Measurements from ENCODE around the gene TCHHL1. TPM values are rescaled to one million over a fixed set of nuclear protein-coding genes. Genes with fewer than 3 reads are reported as not detected.

TCHHL1 gene
- total and polyA plus RNA-seq, 9 of the 15 experiments (the other 6 are each of a cell fraction or from before 2014, with no cell fraction given): not detected

DNA sequence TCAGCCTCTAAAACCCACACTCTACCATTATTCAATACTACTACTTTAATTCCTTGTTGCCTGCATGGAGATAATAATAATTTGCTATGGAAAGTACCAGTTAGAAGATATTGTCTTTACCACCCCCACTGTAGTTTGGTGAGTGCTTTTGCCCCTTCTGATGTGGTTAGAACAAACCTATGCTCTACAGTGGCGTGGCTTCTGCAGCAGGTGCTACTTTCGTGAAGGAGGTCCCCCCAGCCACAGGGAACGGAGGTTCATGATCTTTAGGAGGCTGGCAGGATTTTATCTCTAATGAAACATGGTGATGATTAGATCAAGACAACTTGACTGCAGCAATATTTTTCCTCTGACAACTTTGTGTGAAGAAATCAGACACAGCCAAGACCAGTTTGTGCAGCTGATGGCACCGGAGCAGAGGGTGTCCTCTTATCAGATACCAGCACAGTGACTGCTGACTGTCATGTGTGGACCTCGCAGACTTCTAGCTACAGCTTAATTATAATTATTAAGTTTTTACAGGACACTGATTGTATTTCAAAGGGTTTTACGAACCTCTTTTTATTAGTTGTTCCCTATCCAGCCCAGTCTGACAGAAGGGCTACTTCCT is 37.1 kb upstream of the TCHHL1 start:
- DNase-seq (ENCODE audit: extremely low read depth in 1 of 4, low spot score in 3 of 4): no peak

More for the DNA sequence above, 37.1 kb upstream of the TCHHL1 start:
- ATAC-seq: no peak
- H3K27ac ChIP-seq (ENCODE audit: extremely low read depth, low read depth, low read length): no peak overlapping the region
- FAIRE-seq: no peak
- H3K27me3 ChIP-seq (ENCODE audit: control insufficient read depth in 2 of 2, insufficient read depth in 2 of 2, low read length in 2 of 2): peaks cover 0 to 5% of the 10 kb centered on the region in 2 experiments; a peak in 1 of 5 replicates
- no TSS peak for BruUV-seq (replicated peaks)
- H3K9ac ChIP-seq (ENCODE audit: insufficient read depth in 1 of 2, low read depth in 2 of 2, low read length in 2 of 2): no peak overlapping the region
- no peak overlapping the region for H3K4me3 ChIP-seq
- H3K4me1 ChIP-seq (replicated peaks in 1 of 2; ENCODE audit: control insufficient read depth in 2 of 2, insufficient read depth in 2 of 2, low read length in 2 of 2): no peaks in the 10 kb centered on the region
- intact Hi-C loops (cut with micrococcal nuclease) (no loop called here), in situ Hi-C loops (cut with MboI) (no loop called here)
- no peaks in the 10 kb centered on the region for H3K9me1 ChIP-seq (ENCODE audit: control insufficient read depth, insufficient read depth, low read length)
- 2% methylated on average over 6 of the region's 6 CpGs for WGBS (ENCODE audit: insufficient coverage, low coverage, missing lambda C conversion rate)
- no peak overlapping the region for H3K4me2 ChIP-seq (ENCODE audit: insufficient read depth, low read length)
- no peaks in the 10 kb centered on the region for H3K79me2 ChIP-seq (ENCODE audit: control insufficient read depth, insufficient read depth, low read length)
- no peaks in the 10 kb centered on the region for H3K36me3 ChIP-seq (ENCODE audit: control insufficient read depth, insufficient read depth, low read length)
- TF ChIP-seq ZKSCAN1 (IDR thresholded peaks at IDR 0.05; ENCODE audit: low read depth, low read length): no peak
- TF ChIP-seq CHD2 (IDR thresholded peaks at IDR 0.05; ENCODE audit: low read depth, low read length): no peak
- TF ChIP-seq JUNB (CRISPR knock-in tag; conservative IDR thresholded peaks at IDR 0.05): no peak
- TF ChIP-seq ZNF311 (CRISPR knock-in tag; IDR thresholded peaks at IDR 0.05): no peak
- TF ChIP-seq, protein P1, sequence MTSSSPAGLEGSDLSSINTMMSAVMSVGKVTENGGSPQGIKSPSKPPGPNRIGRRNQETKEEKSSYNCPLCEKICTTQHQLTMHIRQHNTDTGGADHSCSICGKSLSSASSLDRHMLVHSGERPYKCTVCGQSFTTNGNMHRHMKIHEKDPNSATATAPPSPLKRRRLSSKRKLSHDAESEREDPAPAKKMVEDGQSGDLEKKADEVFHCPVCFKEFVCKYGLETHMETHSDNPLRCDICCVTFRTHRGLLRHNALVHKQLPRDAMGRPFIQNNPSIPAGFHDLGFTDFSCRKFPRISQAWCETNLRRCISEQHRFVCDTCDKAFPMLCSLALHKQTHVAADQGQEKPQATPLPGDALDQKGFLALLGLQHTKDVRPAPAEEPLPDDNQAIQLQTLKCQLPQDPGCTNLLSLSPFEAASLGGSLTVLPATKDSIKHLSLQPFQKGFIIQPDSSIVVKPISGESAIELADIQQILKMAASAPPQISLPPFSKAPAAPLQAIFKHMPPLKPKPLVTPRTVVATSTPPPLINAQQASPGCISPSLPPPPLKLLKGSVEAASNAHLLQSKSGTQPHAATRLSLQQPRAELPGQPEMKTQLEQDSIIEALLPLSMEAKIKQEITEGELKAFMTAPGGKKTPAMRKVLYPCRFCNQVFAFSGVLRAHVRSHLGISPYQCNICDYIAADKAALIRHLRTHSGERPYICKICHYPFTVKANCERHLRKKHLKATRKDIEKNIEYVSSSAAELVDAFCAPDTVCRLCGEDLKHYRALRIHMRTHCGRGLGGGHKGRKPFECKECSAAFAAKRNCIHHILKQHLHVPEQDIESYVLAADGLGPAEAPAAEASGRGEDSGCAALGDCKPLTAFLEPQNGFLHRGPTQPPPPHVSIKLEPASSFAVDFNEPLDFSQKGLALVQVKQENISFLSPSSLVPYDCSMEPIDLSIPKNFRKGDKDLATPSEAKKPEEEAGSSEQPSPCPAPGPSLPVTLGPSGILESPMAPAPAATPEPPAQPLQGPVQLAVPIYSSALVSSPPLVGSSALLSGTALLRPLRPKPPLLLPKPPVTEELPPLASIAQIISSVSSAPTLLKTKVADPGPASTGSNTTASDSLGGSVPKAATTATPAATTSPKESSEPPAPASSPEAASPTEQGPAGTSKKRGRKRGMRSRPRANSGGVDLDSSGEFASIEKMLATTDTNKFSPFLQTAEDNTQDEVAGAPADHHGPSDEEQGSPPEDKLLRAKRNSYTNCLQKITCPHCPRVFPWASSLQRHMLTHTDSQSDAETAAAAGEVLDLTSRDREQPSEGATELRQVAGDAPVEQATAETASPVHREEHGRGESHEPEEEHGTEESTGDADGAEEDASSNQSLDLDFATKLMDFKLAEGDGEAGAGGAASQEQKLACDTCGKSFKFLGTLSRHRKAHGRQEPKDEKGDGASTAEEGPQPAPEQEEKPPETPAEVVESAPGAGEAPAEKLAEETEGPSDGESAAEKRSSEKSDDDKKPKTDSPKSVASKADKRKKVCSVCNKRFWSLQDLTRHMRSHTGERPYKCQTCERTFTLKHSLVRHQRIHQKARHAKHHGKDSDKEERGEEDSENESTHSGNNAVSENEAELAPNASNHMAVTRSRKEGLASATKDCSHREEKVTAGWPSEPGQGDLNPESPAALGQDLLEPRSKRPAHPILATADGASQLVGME (CRISPR knock-in tag; IDR thresholded peaks at IDR 0.05): no peak
- no peak for TF ChIP-seq E2F3 (CRISPR knock-in tag; IDR thresholded peaks at IDR 0.05)
- no peak for TF ChIP-seq SMARCA4 (IDR thresholded peaks at IDR 0.05)
- no peak for TF ChIP-seq ZNF253 (CRISPR knock-in tag; conservative IDR thresholded peaks at IDR 0.05)
- TF ChIP-seq SPI1 (IDR thresholded peaks at IDR 0.05; ENCODE audit: borderline replicate concordance, low read depth, low read length): no peak
- TF ChIP-seq KLF1 (tag; IDR thresholded peaks at IDR 0.05): no peak
- TF ChIP-seq PTBP1 (IDR thresholded peaks at IDR 0.05; ENCODE audit: low read depth, low read length): no peak
- TF ChIP-seq DPF2 (IDR thresholded peaks at IDR 0.05): no peak
- TF ChIP-seq GATAD2A (IDR thresholded peaks at IDR 0.05): no peak
- TF ChIP-seq, protein P2, sequence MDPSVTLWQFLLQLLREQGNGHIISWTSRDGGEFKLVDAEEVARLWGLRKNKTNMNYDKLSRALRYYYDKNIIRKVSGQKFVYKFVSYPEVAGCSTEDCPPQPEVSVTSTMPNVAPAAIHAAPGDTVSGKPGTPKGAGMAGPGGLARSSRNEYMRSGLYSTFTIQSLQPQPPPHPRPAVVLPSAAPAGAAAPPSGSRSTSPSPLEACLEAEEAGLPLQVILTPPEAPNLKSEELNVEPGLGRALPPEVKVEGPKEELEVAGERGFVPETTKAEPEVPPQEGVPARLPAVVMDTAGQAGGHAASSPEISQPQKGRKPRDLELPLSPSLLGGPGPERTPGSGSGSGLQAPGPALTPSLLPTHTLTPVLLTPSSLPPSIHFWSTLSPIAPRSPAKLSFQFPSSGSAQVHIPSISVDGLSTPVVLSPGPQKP (CRISPR knock-in tag; IDR thresholded peaks at IDR 0.05): no peak
- TF ChIP-seq IFI16 (CRISPR knock-in tag; IDR thresholded peaks at IDR 0.05): no peak
- TF ChIP-seq, protein P3, sequence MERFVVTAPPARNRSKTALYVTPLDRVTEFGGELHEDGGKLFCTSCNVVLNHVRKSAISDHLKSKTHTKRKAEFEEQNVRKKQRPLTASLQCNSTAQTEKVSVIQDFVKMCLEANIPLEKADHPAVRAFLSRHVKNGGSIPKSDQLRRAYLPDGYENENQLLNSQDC (CRISPR knock-in tag; IDR thresholded peaks at IDR 0.05): no peak
- no peak for TF ChIP-seq ZNF830 (CRISPR knock-in tag; IDR thresholded peaks at IDR 0.05)
- H4K20me1 ChIP-seq (replicated peaks; ENCODE audit: control insufficient read depth, insufficient read depth, low read length): no peaks in the 10 kb centered on the region
- POLR2A ChIA-PET: interaction anchor here (1.2 kb wide), 1 partner anchor 21 kb away, joined by 3 read pairs; no protein-coding TSS in a partner anchor
- H2AFZ ChIP-seq (ENCODE audit: low read depth, low read length): no peak overlapping the region
- CTCF ChIA-PET (ENCODE audit: low intra/inter-chr PET ratio): no interaction called here
- no peaks in the 10 kb centered on the region for H3K9me3 ChIP-seq (replicated peaks; ENCODE audit: control insufficient read depth, insufficient read depth, low read depth, low read length)
